Keratinocyte (primary cell): ENCODE measurements around the gene HSH2D.

Source experiments
- CTCF ChIP-seq, 3 experiments: IDR thresholded peaks in 1 of 3; conservative IDR thresholded peaks in 1 of 3; optimal IDR thresholded peaks in 1 of 3; 2 replicates in 2 of 3; 3 replicates in 1 of 3; pipeline versions ENCODE3 to v1.5.1; 2011; ENCODE audit warnings: low read length in 3 of 3, mild to moderate bottlenecking in 3 of 3, moderate library complexity in 2 of 3, control low read depth in 1 of 3, inconsistent platforms in 1 of 3; ENCODE audit not compliant: insufficient read depth in 2 of 3; ENCODE audit errors: extremely low read depth in 1 of 3
- EZH2 ChIP-seq: IDR thresholded peaks from one replicate; pipeline ENCODE4 v1.6.1; 2012; ENCODE audit warnings: inconsistent platforms, mild to moderate bottlenecking, low read length, moderate library complexity

GRCh38 chr19:16175954-16176353 lies 32.5 kb downstream of the HSH2D start:
- TF ChIP-seq CTCF (optimal IDR thresholded peaks at IDR 0.05 in 1 of 3, IDR thresholded peaks at IDR 0.05 in 1 of 3, conservative IDR thresholded peaks at IDR 0.05 in 1 of 3; ENCODE audit: extremely low read depth in 1 of 3, insufficient read depth in 2 of 3, low read length in 3 of 3), result no peak
- TF ChIP-seq EZH2, result no peak
